ENCODE measurements around the gene PLVAP. TPM values are rescaled to one million over a fixed set of nuclear protein-coding genes. Genes with fewer than 3 reads are reported as not detected.

The PLVAP gene
- total RNA-seq = 0.99 and 5.2 TPM in 2 replicates

GRCh38 chr19:17376935-17377600 lies at the start of gene PLVAP:
Gene PLVAP (minus strand): TSS chr19:17377342. CDS start chr19:17377288, 54 bp downstream.
- DNase-seq (ENCODE audit: low read depth in 2 of 2) = peak; percentile 22 to 70

GRCh38 chr19:17424743-17425365 lies 47.7 kb upstream of the PLVAP start:
- peak in 1 of 2 donors; percentile 27 for DNase-seq (ENCODE audit: low read depth in 2 of 2)

- no peak for DNase-seq (ENCODE audit: low read depth in 2 of 2)
These were observed 46.5 kb upstream of the PLVAP start for GRCh38 chr19:17423429-17424208.

- no peak for DNase-seq (ENCODE audit: low read depth in 2 of 2)
These were observed 44.8 kb upstream of the PLVAP start for GRCh38 chr19:17421942-17422341.

- peak; percentile 51 to 60 for DNase-seq (ENCODE audit: low read depth in 2 of 2)
These were observed 43.4 kb upstream of the PLVAP start for GRCh38 chr19:17420475-17420924.

GRCh38 chr19:17419621-17420474 lies 42.7 kb upstream of the PLVAP start, which contains the start of gene MVB12A:
Gene MVB12A (plus strand): TSS chr19:17420047. CDS start chr19:17420136, 89 bp downstream.
- peak; percentile 99 for DNase-seq (ENCODE audit: low read depth in 2 of 2)

GRCh38 chr19:17419154-17419620 lies 42.0 kb upstream of the PLVAP start:
- no peak for DNase-seq (ENCODE audit: low read depth in 2 of 2)

- DNase-seq (ENCODE audit: low read depth in 2 of 2) = no peak
These were observed 41.6 kb upstream of the PLVAP start for GRCh38 chr19:17418710-17419109.

GRCh38 chr19:17415121-17415520 lies 38.0 kb upstream of the PLVAP start:
- no peak for DNase-seq (ENCODE audit: low read depth in 2 of 2)

GRCh38 chr19:17414097-17414496 lies 37.0 kb upstream of the PLVAP start:
- no peak for DNase-seq (ENCODE audit: low read depth in 2 of 2)

- DNase-seq (ENCODE audit: low read depth in 2 of 2) = no peak
These were observed 34.7 kb upstream of the PLVAP start for GRCh38 chr19:17411801-17412200.

GRCh38 chr19:17409990-17410389 lies 32.8 kb upstream of the PLVAP start:
- no peak for DNase-seq (ENCODE audit: low read depth in 2 of 2)

- no peak for DNase-seq (ENCODE audit: low read depth in 2 of 2)
These were observed 29.7 kb upstream of the PLVAP start for GRCh38 chr19:17406887-17407196.

GRCh38 chr19:17406046-17406886 lies 29.1 kb upstream of the PLVAP start:
- DNase-seq (ENCODE audit: low read depth in 2 of 2) = peak in 1 of 2 donors; percentile 41

GRCh38 chr19:17405250-17406045 lies 28.3 kb upstream of the PLVAP start, which contains the start of gene BST2:
Gene BST2 (minus strand): TSS chr19:17405630. CDS start chr19:17405575, 55 bp downstream.
- DNase-seq (ENCODE audit: low read depth in 2 of 2) = peak; percentile 66 to 93

GRCh38 chr19:17404621-17405249 lies 27.6 kb upstream of the PLVAP start:
- DNase-seq (ENCODE audit: low read depth in 2 of 2) = no peak

- DNase-seq (ENCODE audit: low read depth in 2 of 2) = no peak
These were observed 26.9 kb upstream of the PLVAP start for GRCh38 chr19:17404015-17404414.

GRCh38 chr19:17402982-17403855 lies 26.1 kb upstream of the PLVAP start:
- peak; percentile 33 to 34 for DNase-seq (ENCODE audit: low read depth in 2 of 2)

Data from lung microvascular endothelial cell (primary cell).